HG03039 (cell line): Measurements from ENCODE around the gene FCMR.

Source experiments
- ATAC-seq: cut with Tn5 transposase; IDR thresholded peaks from one replicate; pipeline ENCODE4 v1.9.1; 2021; ENCODE audit warnings: mild to moderate bottlenecking, moderate library complexity; ENCODE audit not compliant: unreplicated experiment

FCMR gene

GRCh38 chr1:206903687-206904086 is 18.1 kb downstream of the FCMR start:
- ATAC-seq = no peak

- ATAC-seq = no peak
Measured at GRCh38 chr1:206902702-206903101, 19.0 kb downstream of the FCMR start.

GRCh38 chr1:206901944-206902343 is 19.8 kb downstream of the FCMR start:
- no peak for ATAC-seq

GRCh38 chr1:206900149-206900548 is 21.6 kb downstream of the FCMR start:
- ATAC-seq = no peak

- ATAC-seq = no peak
Measured at GRCh38 chr1:206899717-206900116, 22.0 kb downstream of the FCMR start.

- ATAC-seq = no peak
Measured at GRCh38 chr1:206898915-206899431, 22.8 kb downstream of the FCMR start.

GRCh38 chr1:206898089-206898914 is 23.4 kb downstream of the FCMR start:
- ATAC-seq = no peak

GRCh38 chr1:206897175-206897574 is 24.6 kb downstream of the FCMR start, which contains the start of gene IL24:
Gene IL24 (plus strand): TSS chr1:206897443. CDS start chr1:206897833, 390 bp downstream.
- no peak for ATAC-seq

- no peak for ATAC-seq
Measured at GRCh38 chr1:206896261-206896660, 25.5 kb downstream of the FCMR start.

- no peak for ATAC-seq
Measured at GRCh38 chr1:206895837-206896242, 25.9 kb downstream of the FCMR start.

GRCh38 chr1:206895325-206895724 is 26.4 kb downstream of the FCMR start:
- no peak for ATAC-seq

- no peak for ATAC-seq
Measured at GRCh38 chr1:206893380-206893779, 28.4 kb downstream of the FCMR start.

- no peak for ATAC-seq
Measured at GRCh38 chr1:206892351-206892984, 29.3 kb downstream of the FCMR start.

- no peak for ATAC-seq
Measured at GRCh38 chr1:206891412-206891811, 30.3 kb downstream of the FCMR start.

GRCh38 chr1:206890125-206891060 is 31.3 kb downstream of the FCMR start:
- no peak for ATAC-seq

GRCh38 chr1:206887701-206888100 is 34.0 kb downstream of the FCMR start:
- ATAC-seq = no peak

GRCh38 chr1:206886831-206887230 is 34.9 kb downstream of the FCMR start:
- no peak for ATAC-seq

- no peak for ATAC-seq
Measured at GRCh38 chr1:206885341-206886060, 36.2 kb downstream of the FCMR start.

GRCh38 chr1:206883876-206884275 is 37.9 kb downstream of the FCMR start:
- ATAC-seq = no peak

GRCh38 chr1:206883160-206883559 is 38.6 kb downstream of the FCMR start:
- no peak for ATAC-seq
